GM18499 (cell line): ENCODE results near the gene POLR3F.
"Not testable (repeated sequence)": the region's sequence is repeated elsewhere in the genome, so short reads cannot be mapped to it uniquely, and the experiment has no call there.

Experiments
- ATAC-seq: cut with Tn5 transposase; IDR thresholded peaks from one replicate; pipeline ENCODE4 v1.9.1; 2021; ENCODE audit warnings: moderate number of reproducible peaks; ENCODE audit not compliant: insufficient read depth, unreplicated experiment

POLR3F gene

GRCh38 chr20:18504479-18505060 lies 37.4 kb downstream of the POLR3F start:
- ATAC-seq: no peak

DNA sequence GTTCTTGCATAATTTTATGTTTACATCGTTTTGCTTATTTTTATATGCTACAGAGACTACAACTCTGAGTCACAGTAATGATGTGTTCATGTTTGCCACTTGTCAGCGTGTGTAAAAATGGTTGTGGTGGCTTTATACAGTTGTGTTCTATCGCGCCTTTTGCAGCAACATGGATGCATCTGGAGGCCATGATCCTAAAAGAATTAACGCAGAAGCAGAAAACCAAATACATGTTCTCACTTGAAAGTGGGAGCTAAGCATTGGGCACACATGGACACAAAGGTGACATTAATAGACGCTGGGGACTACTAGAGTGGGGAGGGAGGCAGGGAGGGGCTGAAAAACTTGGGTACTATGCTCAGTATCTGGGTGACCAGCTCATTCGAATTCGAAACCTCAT lies 39.6 kb downstream of the POLR3F start:
- no peak for ATAC-seq

- ATAC-seq: peak; percentile 91
Observed at GRCh38 chr20:18507218-18508191, 40.3 kb downstream of the POLR3F start, which contains the start of gene SEC23B. TSS of gene SEC23B (plus strand) at chr20:18507940. CDS start at chr20:18510836, 2,896 bp downstream.

- no peak for ATAC-seq
Observed at GRCh38 chr20:18511571-18511970, 44.4 kb downstream of the POLR3F start.

DNA sequence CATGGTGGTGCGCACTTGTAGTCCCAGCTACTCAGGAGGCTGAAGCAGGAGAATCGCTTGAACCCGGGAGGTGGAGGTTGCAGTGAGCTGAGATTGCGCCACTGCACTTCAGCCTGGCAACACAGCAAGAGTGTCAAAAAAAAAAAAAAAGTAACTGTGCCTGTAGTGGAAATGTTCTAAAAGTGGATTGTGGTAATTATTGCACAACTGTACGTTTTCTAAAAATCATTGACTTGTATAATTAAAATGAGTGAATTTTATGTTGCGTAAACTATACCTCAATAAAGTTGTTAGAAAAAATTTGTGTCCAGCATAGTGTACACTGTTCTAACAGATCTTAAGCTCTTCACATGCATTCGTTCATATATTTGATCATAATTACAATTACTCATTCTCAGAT lies 46.0 kb downstream of the POLR3F start:
- no peak for ATAC-seq

- ATAC-seq: no peak
Observed at GRCh38 chr20:18514127-18514526, 46.9 kb downstream of the POLR3F start.

GRCh38 chr20:18515973-18516372 lies 48.8 kb downstream of the POLR3F start:
- ATAC-seq: no peak

DNA sequence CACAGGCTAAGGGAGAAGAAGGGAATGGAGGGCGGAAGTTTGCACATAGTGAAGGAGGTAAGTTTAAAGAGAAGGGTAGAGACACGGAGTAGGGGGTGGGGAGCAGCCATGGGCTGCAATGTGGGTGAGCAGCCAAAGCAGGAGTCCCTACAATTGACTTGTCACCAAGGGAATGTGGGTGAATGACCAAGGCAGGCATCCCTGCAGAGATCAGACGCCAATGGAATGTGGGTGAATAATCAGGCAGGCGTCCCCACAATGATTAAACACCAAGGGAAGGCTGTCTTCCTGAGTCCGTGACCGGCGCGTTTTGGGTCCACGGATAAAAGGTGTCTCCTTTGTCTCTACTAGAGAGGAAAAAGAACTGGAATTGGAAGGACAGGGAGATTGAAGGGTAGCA lies 54.9 kb downstream of the POLR3F start:
- ATAC-seq: not testable (repeated sequence)

GRCh38 chr20:18523066-18523465 lies 55.9 kb downstream of the POLR3F start:
- no peak for ATAC-seq

DNA sequence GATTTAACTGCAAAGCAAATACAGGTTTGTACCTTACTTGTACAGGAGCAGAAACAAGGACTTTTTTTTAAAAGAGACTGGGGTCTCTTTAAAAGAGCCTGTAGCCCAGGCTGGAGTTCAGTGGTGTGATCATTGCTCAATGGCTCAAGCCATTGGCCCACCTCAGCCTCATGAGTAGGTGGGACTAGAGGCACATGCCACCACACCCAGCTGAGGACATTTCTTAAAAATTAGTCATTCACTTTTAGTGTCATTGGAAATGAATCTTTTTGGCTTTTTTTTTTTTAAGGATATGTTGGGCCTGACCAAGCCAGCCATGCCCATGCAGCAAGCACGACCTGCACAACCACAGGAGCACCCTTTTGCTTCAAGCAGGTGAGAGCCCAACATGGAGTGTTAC lies 57.5 kb downstream of the POLR3F start:
- no peak for ATAC-seq

GRCh38 chr20:18526761-18527160 lies 59.6 kb downstream of the POLR3F start:
- ATAC-seq: not testable (repeated sequence)

- no peak for ATAC-seq
Observed at GRCh38 chr20:18527339-18527738, 60.1 kb downstream of the POLR3F start.

DNA sequence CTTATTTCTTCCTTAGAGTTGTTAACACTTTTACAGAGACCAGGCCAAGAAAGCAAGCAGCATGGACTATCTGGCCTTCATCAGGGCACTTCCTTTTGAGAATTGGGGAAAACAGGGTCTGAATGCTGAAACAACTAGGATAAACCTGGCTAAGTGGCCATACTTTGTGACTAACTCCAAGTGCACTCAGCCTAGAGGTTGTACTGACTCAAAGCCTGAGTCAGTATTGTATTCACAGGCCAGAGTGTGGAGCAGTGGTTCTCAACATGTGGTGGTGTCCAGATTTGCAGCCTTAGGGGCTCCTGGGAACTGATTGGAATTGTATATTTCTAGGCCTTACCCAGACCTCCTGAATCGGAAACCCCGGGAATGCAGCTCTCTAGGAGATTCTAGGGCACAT lies 60.6 kb downstream of the POLR3F start:
- no peak for ATAC-seq

DNA sequence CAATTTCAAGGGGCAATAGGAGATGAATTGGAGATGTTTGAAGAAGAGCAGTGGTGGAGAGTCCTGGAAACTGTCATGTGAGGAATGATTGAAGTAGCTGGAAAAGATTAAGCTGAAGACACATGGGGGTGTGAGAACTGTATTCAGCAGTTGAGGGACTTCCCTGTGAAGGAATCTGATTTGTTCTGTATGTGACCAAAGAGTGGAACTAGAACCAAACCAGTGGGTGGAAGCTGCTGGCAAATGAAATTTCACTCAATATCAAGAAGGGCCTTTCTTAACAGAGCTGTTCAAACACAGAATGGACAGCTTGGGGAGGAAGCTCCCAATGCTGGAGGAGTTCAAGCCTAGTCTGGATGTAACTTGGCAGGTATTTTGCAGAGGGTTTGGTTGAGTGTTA lies 61.9 kb downstream of the POLR3F start:
- no peak for ATAC-seq

- ATAC-seq: no peak
Observed at GRCh38 chr20:18532626-18533025, 65.4 kb downstream of the POLR3F start.

DNA sequence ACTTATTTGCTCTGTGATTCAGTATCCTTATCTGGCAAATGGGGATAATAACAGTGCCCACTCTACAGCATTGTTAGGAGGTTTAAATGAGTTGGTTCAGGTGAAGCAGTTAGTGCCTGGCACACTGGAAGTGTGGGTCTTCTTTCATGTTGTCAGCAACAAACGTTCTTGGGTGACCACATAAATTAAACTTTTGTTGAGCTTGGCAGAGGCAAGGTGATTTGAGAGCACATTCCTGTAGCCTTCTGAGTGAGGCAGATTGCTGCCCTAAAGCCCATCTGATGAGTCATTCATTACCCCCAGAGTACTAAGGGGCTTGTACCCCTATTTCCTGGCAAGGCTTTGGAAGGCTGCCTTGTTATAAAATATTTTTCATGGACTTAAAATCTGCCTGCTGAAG lies 66.3 kb downstream of the POLR3F start:
- ATAC-seq: no peak

DNA sequence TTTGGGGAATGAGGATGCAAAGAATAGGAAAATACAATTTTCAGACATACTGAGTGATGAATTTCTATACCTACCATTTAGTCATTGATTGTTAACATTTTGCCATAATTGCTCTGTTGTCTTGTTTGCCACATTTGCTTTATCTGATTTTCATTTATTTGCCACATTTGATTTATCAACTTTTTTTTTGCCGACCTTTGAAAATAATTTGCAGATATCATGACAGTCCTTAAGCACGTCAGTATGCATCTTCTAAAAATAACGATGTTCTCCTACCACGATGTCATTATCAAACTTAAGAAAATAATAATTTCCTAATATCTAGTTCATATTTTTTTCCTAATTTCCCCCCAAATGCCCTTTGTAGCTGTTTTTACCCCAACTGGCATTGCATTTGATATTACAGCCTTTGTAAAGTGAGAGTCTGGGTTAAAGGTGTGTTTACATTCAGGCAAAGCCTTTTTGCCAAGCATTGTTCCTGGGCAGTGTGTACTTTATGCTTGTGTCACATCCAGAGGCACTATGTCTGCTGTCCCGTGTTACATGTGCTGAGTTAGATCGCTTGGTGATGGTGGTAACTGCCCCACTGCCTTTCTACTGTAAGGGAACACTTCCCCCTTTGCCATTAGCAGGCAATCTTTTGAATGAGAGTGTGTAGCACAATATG lies 66.9 kb downstream of the POLR3F start:
- no peak for ATAC-seq
